Stimulated activated CD4-positive, alpha-beta T cell treated with anti-CD3 and anti-CD28 coated beads, Interleukin-1b, Interleukin-23, amount 100 ng/mL, for 48 hours (primary cell): ENCODE measurements around the gene MLIP.
"Not testable (repeated sequence)": the region's sequence is repeated elsewhere in the genome, so short reads cannot be mapped to it uniquely, and the experiment has no call there.

Experiments used
- DNase-seq: peaks from one replicate; pipeline ENCODE4 v3.0.0-alpha.2; 2020

Gene MLIP

DNA sequence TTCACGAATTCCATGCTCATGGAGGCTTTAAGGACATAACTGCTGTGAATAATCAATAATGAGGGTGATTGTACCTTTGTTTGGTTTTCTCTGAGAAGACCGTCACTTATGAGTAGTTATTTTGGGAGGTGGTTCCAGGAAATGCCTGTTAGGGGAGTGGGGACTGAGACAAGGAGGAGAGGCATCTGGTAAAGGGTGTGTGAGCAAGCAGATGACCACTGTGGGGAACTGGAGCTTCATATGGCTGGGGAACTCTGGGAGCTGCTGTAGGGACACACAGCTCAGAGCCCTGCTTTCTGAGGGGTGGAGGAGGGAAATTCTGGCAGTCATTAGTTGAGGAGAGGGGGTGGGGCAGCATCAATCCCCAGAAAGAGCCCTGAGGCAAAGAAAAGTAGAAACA, 125.7 kb downstream of the MLIP start:
- DNase-seq: no peak

- DNase-seq: no peak
These were observed 127.2 kb downstream of the MLIP start for GRCh38 chr6:54238396-54238795.

- DNase-seq: no peak
These were observed 132.5 kb downstream of the MLIP start for GRCh38 chr6:54243699-54244098.

- no peak for DNase-seq
These were observed 133.2 kb downstream of the MLIP start for GRCh38 chr6:54244430-54244829.

GRCh38 chr6:54245265-54245664, 134.0 kb downstream of the MLIP start:
- DNase-seq: no peak

- DNase-seq: no peak
These were observed 137.1 kb downstream of the MLIP start for GRCh38 chr6:54248319-54248718.

GRCh38 chr6:54248994-54249393, 137.8 kb downstream of the MLIP start:
- DNase-seq: no peak

DNA sequence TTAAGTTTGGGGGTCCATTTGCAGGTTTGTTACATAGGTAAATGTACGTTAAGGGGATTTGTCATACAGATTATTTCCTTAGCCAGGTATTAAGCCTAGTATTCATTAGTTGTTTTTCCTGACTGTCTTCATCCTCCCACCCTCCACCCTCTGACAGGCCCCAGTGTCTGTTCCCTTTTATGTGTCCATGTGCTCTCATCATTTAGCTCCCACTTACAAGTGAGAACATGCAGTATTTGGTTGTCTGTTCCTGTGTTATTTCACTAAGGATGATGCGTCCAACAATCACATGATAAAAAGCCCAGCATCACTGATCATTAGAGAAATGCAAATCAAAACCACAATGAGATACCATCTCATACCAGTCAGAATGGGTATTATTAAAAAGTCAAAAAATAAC, 138.6 kb downstream of the MLIP start:
- not testable (repeated sequence) for DNase-seq

DNA sequence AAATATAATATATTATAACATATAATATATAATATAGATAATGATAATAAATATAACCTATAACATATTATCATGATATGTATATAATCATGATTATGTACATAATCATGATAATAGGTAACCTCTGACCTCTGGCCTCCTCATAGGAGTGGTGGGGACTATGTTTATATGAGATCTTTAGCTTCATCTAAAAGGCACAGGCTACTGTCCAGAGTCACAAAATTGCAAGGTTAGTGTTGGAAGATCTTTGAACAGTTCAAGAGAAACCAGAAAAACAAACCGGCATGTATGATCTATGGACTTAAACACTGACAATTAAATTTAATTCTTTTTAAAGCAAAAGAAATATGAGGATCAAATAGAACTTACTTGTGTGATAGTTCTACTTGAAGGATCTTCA, 141.3 kb downstream of the MLIP start:
- no peak for DNase-seq

- no peak for DNase-seq
These were observed 141.7 kb downstream of the MLIP start for GRCh38 chr6:54252916-54253315.

GRCh38 chr6:54254886-54255285, 143.6 kb downstream of the MLIP start:
- DNase-seq: no peak

DNA sequence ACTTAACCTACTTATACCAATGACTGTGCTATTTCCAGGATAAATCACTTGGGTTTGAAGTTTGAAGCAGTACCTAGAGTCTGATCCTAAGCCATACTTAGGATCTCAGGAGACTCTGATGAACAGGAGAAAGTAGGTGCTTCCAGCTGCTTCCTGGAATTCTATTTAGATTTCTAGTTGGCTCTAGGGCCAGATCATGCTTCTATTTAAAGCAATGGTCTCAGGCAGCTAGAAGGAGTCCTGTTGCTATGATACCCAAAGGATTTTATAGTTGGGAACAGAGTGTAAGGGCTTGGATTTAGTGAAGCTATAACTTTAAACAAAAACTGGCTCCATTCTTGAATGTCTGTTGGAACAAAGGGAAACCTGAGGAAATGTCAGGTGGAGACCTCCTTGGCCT, 144.6 kb downstream of the MLIP start:
- no peak for DNase-seq

DNA sequence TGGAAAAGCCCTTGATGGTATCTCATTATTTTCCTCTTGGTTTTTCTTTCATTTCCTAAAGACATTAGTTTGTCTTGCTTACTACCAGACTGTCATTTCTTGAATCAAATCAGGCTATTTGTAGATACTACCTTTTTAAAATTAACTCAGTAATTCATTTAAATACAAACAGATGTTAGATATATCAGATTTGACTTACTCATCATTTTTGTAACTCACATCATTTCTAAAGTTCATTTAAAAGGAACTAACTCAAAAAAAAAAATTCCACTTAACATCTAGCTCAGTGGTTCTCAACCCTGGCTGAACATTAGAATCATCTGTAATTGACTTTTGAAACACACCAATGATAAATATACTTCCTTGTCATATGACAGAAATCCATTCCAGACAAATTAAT, 148.8 kb downstream of the MLIP start:
- DNase-seq: no peak

DNA sequence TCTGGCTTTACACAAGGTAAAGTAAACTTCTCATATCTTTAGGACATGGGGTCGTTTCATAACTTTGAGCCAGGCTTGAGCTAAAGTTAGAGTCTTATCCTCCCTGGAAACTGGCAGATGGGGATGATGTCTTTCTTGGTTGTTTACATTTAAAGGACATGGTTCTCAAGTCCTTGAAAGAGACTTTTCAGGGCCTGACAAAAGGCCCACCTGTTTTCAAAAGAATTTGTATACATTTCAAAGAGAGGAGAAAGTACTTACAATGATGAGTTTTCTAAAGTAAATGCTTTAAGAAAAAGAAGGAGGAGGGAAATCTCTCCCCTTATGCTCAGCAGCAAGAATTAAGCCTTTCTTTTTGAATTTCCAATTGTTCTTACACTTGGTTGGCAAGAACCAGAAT, 151.3 kb downstream of the MLIP start:
- no peak for DNase-seq

DNA sequence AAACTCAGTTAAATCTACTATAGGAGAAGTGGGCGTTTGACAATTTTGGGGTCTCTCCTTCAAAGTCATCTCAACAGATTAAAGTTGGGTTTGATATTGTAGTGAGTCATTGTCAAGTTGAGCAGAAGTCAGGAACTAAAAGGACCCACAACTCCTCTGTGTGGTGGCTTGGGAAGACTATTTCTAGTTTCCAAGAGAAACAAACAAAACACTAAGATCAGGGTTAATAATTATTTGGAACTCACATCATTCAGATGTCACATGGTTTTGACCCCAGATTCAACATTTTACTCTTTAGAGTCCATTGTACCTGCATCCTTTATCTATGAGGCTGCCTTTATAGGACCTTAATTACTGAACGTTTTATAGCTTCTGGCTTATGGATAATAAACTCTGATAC, 151.7 kb downstream of the MLIP start:
- no peak for DNase-seq

DNA sequence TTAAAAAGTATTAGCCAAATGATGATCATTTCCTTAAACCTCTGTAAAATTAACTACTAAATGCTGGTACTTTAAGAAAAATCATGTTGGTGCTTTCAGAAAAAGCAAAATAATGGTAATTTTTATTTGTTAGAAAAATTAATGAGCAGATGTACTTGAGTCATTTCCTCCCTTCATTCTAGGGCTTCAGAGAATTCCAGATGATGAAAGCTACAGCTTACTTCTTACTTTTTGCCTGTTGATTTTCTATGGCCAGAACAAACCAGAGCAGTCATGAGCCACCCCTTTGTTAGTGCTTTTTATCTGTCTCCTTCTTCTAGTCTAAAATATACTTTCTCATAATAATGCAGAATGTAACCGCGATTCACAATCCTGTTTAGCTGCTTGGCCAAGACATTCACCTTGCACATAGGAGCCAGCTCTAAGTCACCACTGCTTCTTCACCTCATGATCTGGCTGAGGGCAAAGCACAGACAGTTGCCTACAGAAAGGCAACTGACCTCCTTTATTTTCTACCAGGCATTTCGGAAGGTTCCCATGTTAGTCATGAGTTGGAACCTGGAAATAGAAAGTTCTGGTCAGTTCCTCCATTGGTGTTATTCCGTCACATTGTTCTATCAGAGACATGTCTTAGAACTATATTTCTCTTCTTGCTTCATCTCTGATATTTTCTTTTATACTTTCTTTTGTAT, 153.5 kb downstream of the MLIP start:
- no peak for DNase-seq

DNA sequence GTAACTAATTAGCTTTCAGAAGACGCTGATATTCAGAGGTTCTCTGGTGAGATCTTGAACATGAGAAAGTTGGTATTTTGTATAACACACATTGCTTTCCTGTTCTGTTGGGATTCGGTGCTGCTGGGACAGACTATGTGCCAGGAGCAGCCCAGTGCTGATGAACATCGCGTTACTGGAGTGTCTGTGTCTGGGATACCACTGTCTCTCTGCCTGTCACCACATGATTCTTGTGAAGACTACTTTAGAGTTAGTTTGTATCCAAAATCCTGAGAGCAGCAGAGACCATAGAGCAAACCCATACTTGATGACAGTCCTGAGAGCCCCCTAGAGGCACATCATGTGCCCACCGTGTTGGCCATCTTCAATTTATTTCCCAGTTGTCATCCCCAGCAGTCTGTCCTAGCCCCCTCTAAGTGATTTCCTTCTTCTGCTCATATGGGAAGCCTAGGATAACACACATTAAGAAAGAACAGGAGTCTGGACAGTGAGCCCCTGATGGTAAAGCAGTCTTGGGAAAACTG, 155.2 kb downstream of the MLIP start:
- DNase-seq: no peak

- no peak for DNase-seq
These were observed 156.6 kb downstream of the MLIP start for GRCh38 chr6:54267798-54268197.

GRCh38 chr6:54273214-54273820, 162.1 kb downstream of the MLIP start:
- DNase-seq: no peak

DNA sequence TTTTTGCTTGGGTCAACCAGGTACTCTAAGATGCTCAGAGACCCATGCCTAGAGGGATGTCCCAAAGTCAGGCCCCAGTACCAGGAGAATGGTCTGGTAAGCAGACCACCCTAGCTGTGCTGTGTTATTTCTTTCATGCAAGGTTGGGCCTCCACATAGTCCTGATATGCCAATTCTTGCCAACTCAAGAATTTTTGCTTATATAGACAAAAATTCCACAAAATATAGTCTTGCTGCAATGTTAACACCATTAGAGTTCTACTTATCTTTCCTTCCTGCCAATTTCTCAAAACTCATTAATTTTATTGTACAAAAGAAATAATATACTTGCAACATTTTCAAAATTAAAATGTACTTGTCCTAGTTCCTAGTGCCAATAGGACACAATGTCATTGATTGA, 163.1 kb downstream of the MLIP start:
- no peak for DNase-seq

- DNase-seq: no peak
These were observed 170.9 kb downstream of the MLIP start for GRCh38 chr6:54282186-54282585.

- no peak for DNase-seq
These were observed 173.1 kb downstream of the MLIP start for GRCh38 chr6:54284161-54284860.

DNA sequence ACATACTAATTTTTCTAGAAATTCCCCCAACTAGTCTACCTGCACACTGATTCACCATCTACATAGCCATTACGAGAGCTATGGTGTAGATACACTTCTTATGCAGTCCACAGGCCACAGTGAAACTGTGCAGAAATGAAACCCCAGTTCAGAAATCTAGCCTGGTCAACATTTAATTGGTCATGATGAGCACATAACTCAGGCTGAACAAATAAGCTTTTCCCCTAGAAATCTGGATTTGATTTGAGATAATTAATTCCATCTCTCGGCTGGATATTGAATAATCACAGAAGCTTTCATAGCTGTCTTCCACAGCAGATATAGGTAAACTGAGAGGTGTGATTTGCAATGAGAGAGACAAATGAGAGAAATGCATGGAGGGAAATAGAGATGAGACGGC, 174.4 kb downstream of the MLIP start:
- DNase-seq: no peak

- no peak for DNase-seq
These were observed 174.9 kb downstream of the MLIP start for GRCh38 chr6:54286141-54286540.
